GM19025 (cell line): ENCODE results near the gene PDLIM1.

Experiments
- ATAC-seq: cut with Tn5 transposase; IDR thresholded peaks from one replicate; pipeline ENCODE4 v1.9.1; 2021; ENCODE audit warnings: mild to moderate bottlenecking, low read depth, moderate library complexity; ENCODE audit not compliant: unreplicated experiment

PDLIM1 gene, protein sequence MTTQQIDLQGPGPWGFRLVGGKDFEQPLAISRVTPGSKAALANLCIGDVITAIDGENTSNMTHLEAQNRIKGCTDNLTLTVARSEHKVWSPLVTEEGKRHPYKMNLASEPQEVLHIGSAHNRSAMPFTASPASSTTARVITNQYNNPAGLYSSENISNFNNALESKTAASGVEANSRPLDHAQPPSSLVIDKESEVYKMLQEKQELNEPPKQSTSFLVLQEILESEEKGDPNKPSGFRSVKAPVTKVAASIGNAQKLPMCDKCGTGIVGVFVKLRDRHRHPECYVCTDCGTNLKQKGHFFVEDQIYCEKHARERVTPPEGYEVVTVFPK

DNA sequence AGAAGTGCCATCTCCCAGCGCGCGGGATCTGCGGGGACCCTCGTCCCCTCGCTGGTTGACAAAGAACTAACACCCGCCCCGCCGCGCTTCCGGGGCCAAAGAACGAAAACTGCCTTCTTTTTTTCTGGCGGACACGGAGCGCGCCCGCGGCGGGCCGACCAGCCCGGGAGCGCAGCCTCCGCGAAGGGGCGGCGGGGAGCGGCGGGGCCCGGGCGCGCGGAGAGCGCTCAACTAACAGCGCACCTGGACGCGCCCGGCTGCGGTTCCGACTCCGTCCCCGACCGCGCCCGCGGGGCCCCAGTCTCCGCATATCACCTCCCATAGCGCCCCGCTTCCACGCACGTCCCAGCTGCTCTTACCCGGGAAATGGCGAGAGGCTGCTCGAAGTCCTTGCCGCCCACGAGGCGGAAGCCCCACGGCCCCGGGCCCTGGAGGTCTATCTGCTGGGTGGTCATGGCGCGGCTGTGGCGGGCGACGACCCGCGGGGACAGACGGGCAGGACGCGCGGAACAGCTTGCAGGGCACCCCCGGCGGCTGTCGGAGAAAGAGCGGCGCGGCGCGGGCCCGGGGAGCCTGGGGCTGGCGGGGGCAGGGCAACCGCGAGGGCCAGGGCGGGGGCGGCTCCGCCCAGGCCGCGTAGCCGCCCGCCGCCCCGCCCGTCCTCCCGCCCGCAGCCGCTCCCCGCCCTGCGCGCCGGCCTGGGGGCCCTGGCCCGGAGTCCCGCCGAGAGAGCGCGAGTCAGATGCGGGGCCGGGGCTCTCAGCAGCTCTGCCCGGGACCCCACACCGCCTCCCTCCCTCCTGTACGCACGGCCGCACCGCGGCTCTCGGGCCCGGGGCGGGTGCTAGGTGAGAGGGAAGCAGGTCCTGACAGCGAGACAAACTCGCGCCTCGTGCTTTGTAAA, at the start of gene PDLIM1:
TSS of gene PDLIM1 (minus strand) at position 543 of the 904 bp plus-strand sequence. CDS start at position 455, 88 bp downstream.
- ATAC-seq = peak; percentile 45

DNA sequence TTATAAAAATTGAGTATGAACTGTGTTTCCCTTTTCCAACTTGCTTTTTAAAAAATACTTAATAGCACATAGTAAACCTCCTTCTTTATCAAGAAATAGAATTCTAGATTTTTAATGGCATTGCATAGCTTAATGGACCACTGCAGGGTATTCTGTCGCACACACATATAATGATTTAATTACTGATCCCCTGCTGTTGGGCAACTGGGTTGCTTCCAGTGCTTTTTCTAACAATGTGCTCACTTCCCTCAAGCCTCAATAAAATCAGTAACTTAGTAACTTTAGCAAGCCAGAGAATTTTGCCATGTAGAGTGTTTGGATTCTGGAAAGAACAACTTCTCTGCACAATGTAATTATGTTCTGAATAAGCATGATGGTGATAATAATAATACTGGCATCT, 49.1 kb upstream of the PDLIM1 start:
- ATAC-seq = no peak

GRCh38 chr10:95337423-95338160, 46.8 kb upstream of the PDLIM1 start:
- ATAC-seq = no peak

DNA sequence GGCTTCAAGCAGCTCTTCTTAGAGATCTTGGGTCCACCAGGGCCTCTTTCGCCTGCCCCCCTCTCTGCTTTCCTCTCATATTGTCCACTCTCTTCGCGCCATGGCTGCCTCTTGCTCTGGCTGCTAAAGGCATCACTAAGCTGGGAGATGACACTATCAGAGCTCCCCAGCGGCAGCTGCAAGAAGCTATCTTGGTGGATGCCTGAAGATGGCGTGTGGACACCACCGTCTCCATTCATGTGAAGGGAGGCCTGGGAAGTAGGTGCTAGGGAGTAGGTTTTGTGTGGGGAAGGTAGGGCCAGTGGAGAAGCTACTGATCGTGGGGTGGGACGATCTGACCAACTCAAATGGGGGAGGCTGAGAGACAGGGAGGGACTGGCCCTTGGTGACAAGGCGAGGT, 45.9 kb upstream of the PDLIM1 start:
- no peak for ATAC-seq

DNA sequence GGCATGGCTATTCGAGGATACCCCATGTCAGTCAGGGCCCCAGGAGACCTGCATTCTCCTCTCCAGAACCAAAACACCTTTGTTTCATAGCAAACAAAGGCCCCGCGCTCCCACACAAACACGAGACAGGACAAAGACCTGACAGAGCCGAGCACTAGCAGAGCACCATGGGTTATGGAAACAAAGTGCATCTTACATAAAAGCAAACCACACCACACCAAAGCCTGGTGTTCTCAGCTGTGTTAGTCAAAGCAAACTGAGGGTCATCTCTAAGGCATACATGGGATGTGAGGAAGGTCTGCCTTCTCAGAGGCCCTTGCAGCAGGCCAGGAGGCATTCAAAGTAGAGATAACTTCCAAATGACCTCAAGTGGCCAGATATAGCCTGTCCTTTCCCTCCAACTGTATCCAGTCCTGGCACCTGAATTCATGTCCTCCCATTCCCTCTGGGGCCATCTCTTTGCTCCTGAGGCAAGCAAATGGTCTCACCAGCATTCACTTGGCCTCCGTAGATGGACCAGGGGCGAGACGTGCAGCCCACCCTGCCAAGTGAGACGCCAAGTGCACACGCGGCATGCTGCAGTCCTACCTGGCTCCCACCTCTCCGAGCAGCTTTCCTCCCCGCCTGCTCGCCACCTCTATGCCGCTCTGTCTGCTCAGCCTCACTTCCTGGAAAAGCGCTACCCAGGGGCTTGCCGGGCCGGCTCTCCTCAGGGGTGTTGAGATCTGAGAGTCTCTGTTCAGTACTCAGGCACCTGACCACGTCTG, 45.3 kb upstream of the PDLIM1 start:
- no peak for ATAC-seq

DNA sequence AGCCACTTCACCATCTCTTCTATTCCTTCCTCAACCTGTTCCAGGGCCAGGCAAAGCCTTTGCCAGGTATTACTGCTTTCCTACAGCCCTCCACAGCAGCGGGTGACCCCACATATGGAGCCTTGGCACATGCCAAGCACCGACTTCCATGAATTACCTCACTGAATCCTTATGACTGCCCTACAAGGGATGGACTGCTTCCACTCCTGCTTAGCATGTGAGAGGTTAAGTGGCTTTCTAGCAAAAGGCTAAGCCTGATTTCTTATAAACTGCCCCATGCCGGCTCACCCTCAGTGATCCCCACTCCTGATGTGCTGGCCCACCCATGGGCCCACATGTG, 44.0 kb upstream of the PDLIM1 start:
- no peak for ATAC-seq

- ATAC-seq = no peak
These were observed 43.4 kb upstream of the PDLIM1 start for GRCh38 chr10:95333997-95334804.

DNA sequence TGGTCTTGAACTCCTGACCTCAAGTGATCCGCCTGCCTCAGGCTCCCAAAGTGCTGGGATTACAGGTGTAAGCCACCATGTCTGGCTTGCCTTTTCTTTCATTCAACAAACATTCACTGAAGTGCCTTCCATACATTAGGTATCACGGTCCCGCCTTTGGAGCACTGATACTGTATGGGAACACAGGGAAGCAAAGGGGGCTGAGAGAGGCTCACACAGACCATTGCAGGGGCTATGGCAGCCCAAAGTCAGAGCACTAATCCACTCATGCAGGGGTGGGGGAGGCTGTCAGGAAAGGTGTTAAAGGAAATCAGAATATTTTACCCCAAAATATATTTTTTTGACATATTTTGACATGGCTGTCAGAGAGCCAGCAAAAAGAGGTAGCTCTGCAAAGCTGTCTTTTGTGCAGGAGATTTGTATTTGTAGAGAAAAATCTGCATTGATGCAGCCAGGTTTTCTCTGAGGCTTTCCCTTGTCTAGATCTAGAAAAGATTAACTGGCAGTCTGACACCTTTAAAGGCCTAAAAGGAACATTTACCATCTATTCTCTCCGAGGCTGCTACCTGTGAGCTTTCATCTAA, 42.0 kb upstream of the PDLIM1 start:
- ATAC-seq = no peak

DNA sequence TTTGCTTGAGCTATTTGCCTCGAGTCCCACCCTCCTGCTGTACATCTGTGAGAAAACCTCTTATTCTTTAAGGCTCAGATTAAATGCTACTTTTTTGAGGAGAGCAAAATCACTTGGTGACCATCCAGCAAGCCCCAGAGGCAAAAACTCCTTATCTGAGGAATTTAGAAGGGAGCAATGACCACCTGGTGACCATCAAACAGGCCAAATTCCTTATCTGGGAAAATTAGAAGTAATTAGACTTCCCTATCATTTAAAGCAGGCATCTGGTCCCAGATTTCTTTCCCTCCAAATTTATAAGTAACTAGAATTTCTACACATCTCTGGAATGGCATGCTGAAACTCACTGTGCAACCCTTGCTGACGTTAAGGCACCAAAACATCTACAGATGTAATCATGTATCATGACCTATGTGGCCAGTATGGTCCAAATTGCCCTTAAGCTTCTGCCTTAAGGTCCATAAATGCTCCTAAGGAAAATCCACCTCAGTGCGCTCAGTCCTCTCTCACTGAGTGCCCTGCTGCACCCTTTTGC, 40.9 kb upstream of the PDLIM1 start:
- no peak for ATAC-seq

DNA sequence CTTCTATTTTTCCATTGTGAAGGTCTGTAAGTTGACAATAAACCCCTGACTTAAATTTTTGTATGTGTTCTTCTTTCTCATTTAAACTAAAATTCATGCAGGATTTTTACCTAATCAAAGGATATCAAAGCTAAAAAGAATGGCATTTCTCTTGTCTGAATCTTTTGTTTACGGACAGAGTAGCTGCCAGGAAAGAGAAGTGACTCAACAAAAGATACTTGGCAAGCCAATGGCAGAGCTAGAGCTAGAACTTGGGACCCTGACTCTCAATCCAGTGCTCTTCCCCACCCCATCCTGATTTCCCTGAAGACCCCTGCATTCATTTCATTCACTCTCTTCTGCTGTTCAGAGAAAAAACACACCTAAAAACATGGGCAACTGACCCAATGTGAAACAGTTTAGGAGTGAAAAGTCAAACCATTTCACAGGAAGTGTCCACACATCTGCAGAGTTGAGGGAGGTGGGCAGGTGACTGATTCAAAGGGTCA, 40.2 kb upstream of the PDLIM1 start:
- no peak for ATAC-seq

GRCh38 chr10:95329296-95329695, 38.5 kb upstream of the PDLIM1 start:
- ATAC-seq = no peak

DNA sequence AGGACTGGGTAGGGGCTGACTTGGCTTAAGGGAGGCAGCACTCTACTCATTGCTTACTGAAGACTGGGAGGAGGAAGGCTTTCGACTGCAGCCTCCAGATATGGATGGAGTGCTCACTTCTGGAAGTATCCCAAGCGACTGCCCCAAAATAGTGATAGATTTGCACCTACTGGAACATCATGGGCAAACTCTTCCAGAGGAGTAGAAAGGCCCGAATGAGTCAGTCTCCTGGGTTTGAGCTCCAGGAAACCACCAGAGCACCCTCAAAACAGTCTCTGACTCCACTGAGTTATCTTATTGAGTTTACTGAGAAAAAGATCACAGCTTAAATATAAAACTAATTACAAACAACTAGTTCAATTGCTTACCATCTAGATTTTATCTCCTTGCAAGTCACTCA, 37.2 kb upstream of the PDLIM1 start:
- ATAC-seq = no peak

DNA sequence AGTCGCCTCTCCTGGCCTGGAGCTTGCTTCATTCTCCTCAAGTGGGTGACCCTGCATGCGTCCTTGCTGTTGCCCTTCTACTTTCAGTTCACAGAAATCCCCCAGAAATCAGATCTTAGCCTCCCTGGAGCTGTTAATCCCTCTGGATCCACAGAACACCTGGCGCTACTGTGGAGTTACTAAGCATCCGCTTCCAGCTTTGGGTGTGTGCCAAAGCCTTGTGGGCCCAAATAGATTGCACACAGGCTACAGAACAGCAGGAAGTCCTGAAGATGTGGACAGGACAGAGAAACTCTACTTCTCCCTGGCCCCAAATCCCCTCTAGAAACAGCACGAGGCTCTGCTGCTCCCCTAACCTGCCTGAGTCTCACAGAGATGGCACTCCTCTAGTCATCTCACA, 36.6 kb upstream of the PDLIM1 start:
- ATAC-seq = no peak

DNA sequence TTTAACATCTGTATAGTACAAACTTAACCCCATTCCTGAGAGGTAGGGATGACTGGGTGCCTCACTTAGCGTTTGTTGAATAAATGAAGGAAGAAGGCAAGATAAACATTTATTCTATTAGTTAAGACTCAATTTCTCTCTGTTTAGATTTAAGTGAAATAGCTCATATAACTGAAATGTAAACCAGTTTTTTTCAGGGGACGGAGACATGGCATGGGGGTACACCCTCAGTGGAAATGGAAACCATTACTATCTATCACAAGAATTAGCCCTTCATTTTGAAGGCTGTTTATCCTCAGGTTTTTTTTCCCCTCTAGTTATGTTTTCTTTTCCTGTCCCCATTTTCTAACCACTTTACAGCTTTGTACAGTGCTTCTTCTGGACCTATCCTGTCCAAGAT, 35.6 kb upstream of the PDLIM1 start:
- ATAC-seq = no peak

DNA sequence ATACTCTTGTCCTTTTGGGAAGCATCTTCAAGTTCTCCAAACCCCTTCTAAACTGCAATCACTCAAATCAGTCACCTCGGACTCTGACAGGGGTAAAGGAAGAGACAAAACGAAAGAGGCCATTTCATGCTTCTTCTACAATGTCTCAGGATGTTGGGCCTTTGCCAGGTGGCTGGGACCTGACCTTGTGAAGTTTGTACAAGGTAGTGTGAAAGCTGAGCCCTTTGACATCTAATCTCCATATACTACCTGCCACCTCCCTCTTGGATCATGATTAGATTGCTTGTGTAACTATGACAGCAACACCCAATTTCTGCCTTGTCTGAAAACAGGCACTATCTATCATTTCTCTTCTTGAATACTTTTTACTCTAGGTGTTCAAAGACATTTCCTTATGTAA, 35.1 kb upstream of the PDLIM1 start:
- no peak for ATAC-seq

DNA sequence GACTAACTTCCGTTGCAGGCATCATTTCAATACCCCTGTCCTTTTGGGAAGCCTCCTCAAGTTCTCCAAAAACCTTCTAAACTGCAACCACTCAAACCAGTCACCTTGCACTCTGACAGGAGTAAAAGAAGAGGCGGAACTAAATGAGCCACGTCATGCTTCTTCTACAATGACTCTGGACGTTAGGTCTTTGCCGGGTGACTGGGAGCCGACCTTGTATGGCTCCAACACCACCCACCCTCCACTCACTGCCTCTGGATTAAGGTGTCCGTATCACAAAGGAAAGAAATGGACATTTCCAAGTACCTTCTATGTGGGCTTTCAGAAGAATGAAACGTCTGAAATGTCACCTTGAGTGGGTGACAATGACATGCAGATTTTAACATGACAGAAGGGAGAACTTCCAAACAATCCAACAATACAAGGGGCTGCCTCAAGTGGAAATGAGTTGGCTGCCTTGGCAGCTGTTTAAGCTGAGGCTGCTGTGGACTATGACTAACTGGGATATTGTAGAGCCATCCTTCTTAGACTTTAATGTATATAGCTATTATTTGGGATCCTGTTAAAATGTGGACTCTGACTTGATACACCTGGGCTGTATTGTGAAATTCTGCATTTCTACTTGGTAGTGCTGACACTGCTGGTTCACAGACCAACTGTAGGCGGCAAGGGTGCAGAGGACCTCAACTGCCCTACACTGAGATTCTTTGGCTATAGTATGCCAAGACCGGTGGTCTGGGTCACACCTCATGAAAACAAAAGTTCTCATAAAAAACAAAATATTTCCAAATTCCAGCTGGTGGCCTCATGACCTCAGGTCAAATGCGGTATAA, 33.8 kb upstream of the PDLIM1 start:
- no peak for ATAC-seq

GRCh38 chr10:95321554-95322301, 30.9 kb upstream of the PDLIM1 start:
- no peak for ATAC-seq
